ENCODE results near the gene ZNF98.

ZNF98 gene

DNA sequence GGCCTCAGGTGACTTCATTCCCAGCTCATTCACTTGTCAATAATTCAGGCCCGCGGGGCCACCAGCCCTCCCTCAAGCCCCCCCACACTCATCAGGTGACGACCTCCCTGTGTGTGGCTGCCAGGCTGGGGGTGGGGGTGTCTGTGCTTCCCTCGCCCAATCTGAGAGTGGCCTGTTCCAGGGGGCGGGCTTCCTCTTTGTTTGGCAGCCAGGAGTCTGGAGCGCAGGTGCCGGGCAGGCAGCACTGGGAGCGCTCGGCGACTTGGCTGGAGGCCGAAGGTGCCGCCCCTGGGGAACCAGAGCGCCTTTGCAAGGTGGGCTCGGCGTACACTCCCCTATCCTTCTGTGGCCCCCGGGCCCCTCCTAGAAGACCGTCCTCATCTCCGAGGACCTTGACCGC lies 5.4 kb upstream of the ZNF98 start:
- Histone ChIP-seq H3K36me3 (ENCODE audit: insufficient read depth) (no peaks in the 10 kb centered on the region), H3K27ac (no peak overlapping the region), H3K4me3 (IDR thresholded peaks at IDR 0.05; ENCODE audit: insufficient read depth, low read depth, low read length) (no peak overlapping the region), H4K20me1 (ENCODE audit: insufficient read depth) (no peaks in the 10 kb centered on the region), H3K4me2 (no peak overlapping the region), H3K4me1 (ENCODE audit: low read depth, poor library complexity, severe bottlenecking) (no peaks in the 10 kb centered on the region), H3K79me2 (ENCODE audit: insufficient read depth, low read depth) (no peaks in the 10 kb centered on the region), H3K9ac (no peak overlapping the region), H2AFZ (ENCODE audit: low read depth) (no peak overlapping the region), H3K27me3 (ENCODE audit: insufficient read depth, low read depth) (no peaks in the 10 kb centered on the region)
- TF ChIP-seq, protein P1, sequence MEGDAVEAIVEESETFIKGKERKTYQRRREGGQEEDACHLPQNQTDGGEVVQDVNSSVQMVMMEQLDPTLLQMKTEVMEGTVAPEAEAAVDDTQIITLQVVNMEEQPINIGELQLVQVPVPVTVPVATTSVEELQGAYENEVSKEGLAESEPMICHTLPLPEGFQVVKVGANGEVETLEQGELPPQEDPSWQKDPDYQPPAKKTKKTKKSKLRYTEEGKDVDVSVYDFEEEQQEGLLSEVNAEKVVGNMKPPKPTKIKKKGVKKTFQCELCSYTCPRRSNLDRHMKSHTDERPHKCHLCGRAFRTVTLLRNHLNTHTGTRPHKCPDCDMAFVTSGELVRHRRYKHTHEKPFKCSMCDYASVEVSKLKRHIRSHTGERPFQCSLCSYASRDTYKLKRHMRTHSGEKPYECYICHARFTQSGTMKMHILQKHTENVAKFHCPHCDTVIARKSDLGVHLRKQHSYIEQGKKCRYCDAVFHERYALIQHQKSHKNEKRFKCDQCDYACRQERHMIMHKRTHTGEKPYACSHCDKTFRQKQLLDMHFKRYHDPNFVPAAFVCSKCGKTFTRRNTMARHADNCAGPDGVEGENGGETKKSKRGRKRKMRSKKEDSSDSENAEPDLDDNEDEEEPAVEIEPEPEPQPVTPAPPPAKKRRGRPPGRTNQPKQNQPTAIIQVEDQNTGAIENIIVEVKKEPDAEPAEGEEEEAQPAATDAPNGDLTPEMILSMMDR (conservative IDR thresholded peaks at IDR 0.05; ENCODE audit: low read depth, low read length) = no peak

DNA sequence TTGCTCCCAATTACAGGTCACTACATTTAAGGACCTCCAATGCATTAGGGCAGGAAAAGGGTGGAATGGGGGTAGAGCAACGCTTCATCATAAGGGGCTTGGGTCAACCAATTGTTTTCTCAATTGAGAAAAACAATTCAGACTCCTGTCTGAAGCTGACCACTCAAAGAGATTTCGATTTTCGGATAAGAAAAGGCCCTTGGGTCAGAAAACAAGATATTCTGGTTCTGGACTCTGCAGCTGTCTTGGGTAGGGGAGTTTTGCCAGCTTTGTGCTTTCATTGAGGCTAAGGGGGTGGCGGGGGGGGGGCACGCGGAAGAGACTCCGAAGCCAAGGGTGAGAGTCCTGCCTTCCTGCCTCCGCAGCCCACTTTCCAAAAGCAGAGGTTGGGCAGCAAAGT lies 4.8 kb upstream of the ZNF98 start:
- H3K27ac ChIP-seq = no peak overlapping the region
- no peak overlapping the region for H3K9ac ChIP-seq
- no peaks in the 10 kb centered on the region for H3K79me2 ChIP-seq (ENCODE audit: insufficient read depth, low read depth)
- no peak overlapping the region for H3K4me2 ChIP-seq
- TF ChIP-seq, protein P1 (conservative IDR thresholded peaks at IDR 0.05; ENCODE audit: low read depth, low read length) = no peak
- no peak overlapping the region for H2AFZ ChIP-seq (ENCODE audit: low read depth)
- no peaks in the 10 kb centered on the region for H3K4me1 ChIP-seq (ENCODE audit: low read depth, poor library complexity, severe bottlenecking)
- no peaks in the 10 kb centered on the region for H3K27me3 ChIP-seq (ENCODE audit: insufficient read depth, low read depth)
- H3K4me3 ChIP-seq (IDR thresholded peaks at IDR 0.05; ENCODE audit: insufficient read depth, low read depth, low read length) = no peak overlapping the region
- no peaks in the 10 kb centered on the region for H4K20me1 ChIP-seq (ENCODE audit: insufficient read depth)
- no peaks in the 10 kb centered on the region for H3K36me3 ChIP-seq (ENCODE audit: insufficient read depth)

DNA sequence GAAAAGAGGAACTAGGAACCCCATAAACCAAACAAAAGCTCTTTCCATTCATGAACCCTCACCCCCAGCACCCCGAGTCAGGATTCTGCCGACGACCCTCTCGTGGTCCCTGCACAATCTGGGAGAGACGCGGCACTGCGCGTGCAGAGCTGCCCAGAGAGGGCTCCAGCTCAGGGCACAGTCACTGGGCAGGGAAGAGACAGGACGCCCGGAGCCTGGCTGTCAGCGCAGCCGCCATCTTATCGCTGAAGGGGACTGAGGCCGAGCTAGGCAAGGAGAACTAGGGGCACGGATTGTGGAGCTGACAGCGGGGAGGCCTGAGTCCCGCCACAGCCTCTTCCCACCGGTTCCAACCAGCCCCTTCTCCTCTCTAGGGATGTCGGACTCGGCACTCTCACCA lies 349 bp downstream of the ZNF98 start:
- Histone ChIP-seq H4K20me1 (ENCODE audit: insufficient read depth) (no peaks in the 10 kb centered on the region), H3K27me3 (ENCODE audit: insufficient read depth, low read depth) (no peaks in the 10 kb centered on the region), H3K36me3 (ENCODE audit: insufficient read depth) (no peaks in the 10 kb centered on the region), H3K4me1 (ENCODE audit: low read depth, poor library complexity, severe bottlenecking) (no peaks in the 10 kb centered on the region), H2AFZ (ENCODE audit: low read depth) (no peak overlapping the region), H3K4me2 (no peak overlapping the region), H3K9ac (no peak overlapping the region), H3K4me3 (IDR thresholded peaks at IDR 0.05; ENCODE audit: insufficient read depth, low read depth, low read length) (no peak overlapping the region), H3K79me2 (ENCODE audit: insufficient read depth, low read depth) (no peaks in the 10 kb centered on the region), H3K27ac (no peak overlapping the region)
- TF ChIP-seq, protein P1 (conservative IDR thresholded peaks at IDR 0.05; ENCODE audit: low read depth, low read length) = no peak

DNA sequence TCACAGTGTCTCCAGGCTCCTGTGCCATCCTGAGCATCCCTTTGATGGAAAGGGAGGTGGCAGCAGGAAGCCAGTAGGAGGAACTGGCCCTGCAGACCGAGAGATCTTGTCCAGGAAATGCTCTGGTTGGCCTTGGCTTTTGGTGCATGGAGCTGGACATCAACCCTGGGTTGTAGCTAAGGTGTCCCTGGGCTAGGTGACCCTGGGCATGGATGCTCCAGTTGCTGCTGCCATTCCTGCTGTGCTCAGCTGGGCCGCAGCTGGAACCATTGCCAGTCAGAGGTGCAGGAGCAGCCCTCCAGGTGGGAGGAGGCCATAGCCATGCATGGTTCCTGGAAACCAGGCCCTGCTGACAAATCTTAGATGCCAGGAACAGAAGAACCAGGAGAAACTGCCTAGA lies 67.5 kb downstream of the ZNF98 start:
- no peaks in the 10 kb centered on the region for H3K4me1 ChIP-seq (ENCODE audit: low read depth, poor library complexity, severe bottlenecking)
- H2AFZ ChIP-seq (ENCODE audit: low read depth) = no peak overlapping the region
- H3K4me3 ChIP-seq (IDR thresholded peaks at IDR 0.05; ENCODE audit: insufficient read depth, low read depth, low read length) = no peak overlapping the region
- no peaks in the 10 kb centered on the region for H4K20me1 ChIP-seq (ENCODE audit: insufficient read depth)
- no peaks in the 10 kb centered on the region for H3K27me3 ChIP-seq (ENCODE audit: insufficient read depth, low read depth)
- no peak overlapping the region for H3K9ac ChIP-seq
- TF ChIP-seq, protein P1 (conservative IDR thresholded peaks at IDR 0.05; ENCODE audit: low read depth, low read length) = no peak
- no peaks in the 10 kb centered on the region for H3K79me2 ChIP-seq (ENCODE audit: insufficient read depth, low read depth)
- H3K4me2 ChIP-seq = no peak overlapping the region
- no peak overlapping the region for H3K27ac ChIP-seq
- H3K36me3 ChIP-seq (ENCODE audit: insufficient read depth) = no peaks in the 10 kb centered on the region

All from KMS-11 (cell line).